Peyer's patch (tissue), 4 donors: ENCODE measurements around the gene RBM34. TPM values are rescaled to one million over a fixed set of nuclear protein-coding genes. Genes with fewer than 3 reads are reported as not detected.
"Not testable (repeated sequence)": the region's sequence is repeated elsewhere in the genome, so short reads cannot be mapped to it uniquely, and the experiment has no call there.

Experiments
- DNase-seq, 3 donors: peaks; one replicate each; pipeline ENCODE4 v3.0.0-alpha.2; 2017 to 2019
- H3K27ac ChIP-seq, 4 donors: fragments of 200-600 bp; sonication (generic); one replicate each; pipeline ENCODE4 v1.5.1; 2016 to 2019
- H3K27me3 ChIP-seq, 2 donors: fragments of 200-600 bp; sonication (generic); one replicate each; pipeline ENCODE4 v1.5.1; 2019
- H3K36me3 ChIP-seq, 3 donors: fragments of 200-600 bp; sonication (generic); one replicate each; pipeline ENCODE4 v1.5.1; 2016 to 2019
- H3K4me1 ChIP-seq, 4 donors: fragments of 200-600 bp; sonication (generic); one replicate each; pipeline ENCODE4 v1.5.1; 2016 to 2019
- H3K4me3 ChIP-seq, 4 donors: fragments of 200-600 bp; sonication (generic); 1 replicate in 3 of 4; 2 replicates in 1 of 4; pipeline ENCODE4 v1.5.1; 2016 to 2019; ENCODE audit warnings: mild to moderate bottlenecking in 1 of 4
- H3K9me3 ChIP-seq, 4 donors: fragments of 200-600 bp; sonication (generic); one replicate each; pipeline ENCODE4 v1.5.1; 2016 to 2019; ENCODE audit warnings: mild to moderate bottlenecking in 1 of 4
- CTCF ChIP-seq, 6 experiments: fragments of 450-650 bp in 4 of 6; fragments of 200-600 bp in 2 of 6; sonication (generic) in 1 of 6; IDR thresholded peaks; one replicate each; pipeline ENCODE4 v1.5.1; 2017 to 2019; ENCODE audit warnings: antibody characterized with exemption in 6 of 6, mild to moderate bottlenecking in 3 of 6, moderate library complexity in 1 of 6
- POLR2A ChIP-seq, 2 donors: fragments of 450-650 bp; IDR thresholded peaks; one replicate each; pipeline ENCODE4 v1.5.1; 2017; ENCODE audit warnings: antibody characterized with exemption in 2 of 2, mild to moderate bottlenecking in 2 of 2, moderate library complexity in 2 of 2
- total RNA-seq, 4 donors: library from RNA; depleted of rRNA; stranded (reverse); fragments of >200 nt; gene quantifications; one replicate each; pipeline ENCODE4 v1.1.0, GENCODE V29; 2016

RBM34 gene
- total RNA-seq, 4 donors from 2014 or later = 21.5 to 110 (median 33.1) TPM

- Histone ChIP-seq H3K9me3 (no peaks in the 10 kb centered on the region), H3K36me3 (no peaks in the 10 kb centered on the region), H3K27ac (no peak overlapping the region), H3K27me3 (no peaks in the 10 kb centered on the region), H3K4me1 (peaks cover 0 to 12% (median 0%) of the 10 kb centered on the region in 4 donors), H3K4me3 (no peak overlapping the region)
- no peak for DNase-seq
- no peak for TF ChIP-seq POLR2A (IDR thresholded peaks at IDR 0.05)
- no peak for TF ChIP-seq CTCF (IDR thresholded peaks at IDR 0.05)
Observed at GRCh38 chr1:235095938-235096562, 65.0 kb downstream of the RBM34 start.

- H3K4me3 ChIP-seq = peak overlapping the region in 1 of 4 donors; percentile 8
- no peaks in the 10 kb centered on the region for H3K27me3 ChIP-seq
- DNase-seq = peak; percentile 77 to 93 (median 84)
- H3K4me1 ChIP-seq = peaks cover 0 to 12% (median 0%) of the 10 kb centered on the region in 4 donors
- no peaks in the 10 kb centered on the region for H3K36me3 ChIP-seq
- H3K9me3 ChIP-seq = no peaks in the 10 kb centered on the region
- peak; percentile 69 to 92 (median 84) for TF ChIP-seq CTCF (IDR thresholded peaks at IDR 0.05)
- TF ChIP-seq POLR2A (IDR thresholded peaks at IDR 0.05) = no peak
- H3K27ac ChIP-seq = no peak overlapping the region
Observed at GRCh38 chr1:235093696-235094592, 67.1 kb downstream of the RBM34 start.

- Histone ChIP-seq H3K4me3 (peak overlapping the region in 1 of 4 donors; percentile 8), H3K9me3 (no peaks in the 10 kb centered on the region), H3K4me1 (peaks cover 0 to 12% (median 0%) of the 10 kb centered on the region in 4 donors), H3K27ac (no peak overlapping the region), H3K27me3 (no peaks in the 10 kb centered on the region), H3K36me3 (no peaks in the 10 kb centered on the region)
- TF ChIP-seq CTCF (IDR thresholded peaks at IDR 0.05) (peak in 3 of 6 experiments; percentile 27 to 36 (median 32)), POLR2A (IDR thresholded peaks at IDR 0.05) (no peak)
- peak in 2 of 3 donors; percentile 55 for DNase-seq
Observed at GRCh38 chr1:235093013-235093695, 67.9 kb downstream of the RBM34 start.

- H3K9me3 ChIP-seq, H3K4me3 ChIP-seq, H3K27me3 ChIP-seq, H3K36me3 ChIP-seq, H3K27ac ChIP-seq: not testable (repeated sequence)
- DNase-seq = peak in 1 of 3 donors; percentile 43
- H3K4me1 ChIP-seq = peaks cover 0 to 12% (median 0%) of the 10 kb centered on the region in 4 donors
Observed at GRCh38 chr1:235092415-235092814, 68.6 kb downstream of the RBM34 start.

GRCh38 chr1:235092045-235092406 lies 69.0 kb downstream of the RBM34 start:
- H3K9me3 ChIP-seq, H3K27ac ChIP-seq, H3K4me3 ChIP-seq, H3K27me3 ChIP-seq, H3K36me3 ChIP-seq: not testable (repeated sequence)
- peak in 1 of 3 donors; percentile 24 for DNase-seq
- H3K4me1 ChIP-seq = peaks cover 0 to 12% (median 0%) of the 10 kb centered on the region in 4 donors

- H3K4me3 ChIP-seq, H3K27ac ChIP-seq, H3K36me3 ChIP-seq, H3K9me3 ChIP-seq, H3K27me3 ChIP-seq: not testable (repeated sequence)
- peak in 1 of 3 donors; percentile 37 for DNase-seq
- peaks cover 0 to 12% (median 0%) of the 10 kb centered on the region in 4 donors for H3K4me1 ChIP-seq
Observed at GRCh38 chr1:235091319-235092044, 69.6 kb downstream of the RBM34 start.
